Measurements from ENCODE around the gene LEMD1.
"Not testable (repeated sequence)": the region's sequence is repeated elsewhere in the genome, so short reads cannot be mapped to it uniquely, and the experiment has no call there.

The LEMD1 gene

GRCh38 chr1:205437570-205437969 lies 15.7 kb upstream of the LEMD1 start:
- H3K4me3 ChIP-seq (replicated peaks; ENCODE audit: low read depth, low read length), result no peak overlapping the region
- no peak for DNase-seq (ENCODE audit: extremely low read depth, insufficient read length)
- H3K36me3 ChIP-seq (ENCODE audit: control insufficient read depth, insufficient read depth, low read length), result no peaks in the 10 kb centered on the region
- H3K27me3 ChIP-seq (replicated peaks; ENCODE audit: control insufficient read depth, insufficient read depth, low read length), result no peaks in the 10 kb centered on the region; the same call in 1 of the 2 replicates
- no peak for TF ChIP-seq CTCF (IDR thresholded peaks at IDR 0.05; ENCODE audit: insufficient read depth, low read length, poor library complexity, severe bottlenecking)

GRCh38 chr1:205436776-205437410 lies 15.0 kb upstream of the LEMD1 start:
- H3K27me3 ChIP-seq (replicated peaks; ENCODE audit: control insufficient read depth, insufficient read depth, low read length), result peaks cover 1% of the 10 kb centered on the region; the same call in 1 of the 2 replicates
- no peak for TF ChIP-seq CTCF (IDR thresholded peaks at IDR 0.05; ENCODE audit: insufficient read depth, low read length, poor library complexity, severe bottlenecking)
- no peak for DNase-seq (ENCODE audit: extremely low read depth, insufficient read length)

GRCh38 chr1:205435578-205436573 lies 14.0 kb upstream of the LEMD1 start:
- no peak for TF ChIP-seq CTCF (IDR thresholded peaks at IDR 0.05; ENCODE audit: insufficient read depth, low read length, poor library complexity, severe bottlenecking)
- DNase-seq (ENCODE audit: extremely low read depth, insufficient read length), result no peak
- Histone ChIP-seq H3K36me3 (ENCODE audit: control insufficient read depth, insufficient read depth, low read length) (no peaks in the 10 kb centered on the region), H3K27me3 (replicated peaks; ENCODE audit: control insufficient read depth, insufficient read depth, low read length) (peaks cover 1% of the 10 kb centered on the region; the same call in 1 of the 2 replicates), H3K4me3 (replicated peaks; ENCODE audit: low read depth, low read length) (no peak overlapping the region)

More at GRCh38 chr1:205436776-205437410, 15.0 kb upstream of the LEMD1 start:
- Histone ChIP-seq H3K4me3 (replicated peaks; ENCODE audit: low read depth, low read length) (no peak overlapping the region), H3K36me3 (ENCODE audit: control insufficient read depth, insufficient read depth, low read length) (no peaks in the 10 kb centered on the region)

- no peak for TF ChIP-seq CTCF (IDR thresholded peaks at IDR 0.05; ENCODE audit: insufficient read depth, low read length, poor library complexity, severe bottlenecking)
- Histone ChIP-seq H3K36me3 (ENCODE audit: control insufficient read depth, insufficient read depth, low read length) (no peaks in the 10 kb centered on the region), H3K4me3 (replicated peaks; ENCODE audit: low read depth, low read length) (no peak overlapping the region), H3K27me3 (replicated peaks; ENCODE audit: control insufficient read depth, insufficient read depth, low read length) (peaks cover 1% of the 10 kb centered on the region; the same call in 1 of the 2 replicates)
- DNase-seq (ENCODE audit: extremely low read depth, insufficient read length), result no peak
These were observed 12.9 kb upstream of the LEMD1 start for GRCh38 chr1:205434738-205435137.

GRCh38 chr1:205432692-205433091 lies 10.8 kb upstream of the LEMD1 start:
- not testable (repeated sequence) for H3K4me3 ChIP-seq (replicated peaks; ENCODE audit: low read depth, low read length); H3K36me3 ChIP-seq (ENCODE audit: control insufficient read depth, insufficient read depth, low read length); H3K27me3 ChIP-seq (replicated peaks; ENCODE audit: control insufficient read depth, insufficient read depth, low read length); DNase-seq (ENCODE audit: extremely low read depth, insufficient read length)

- H3K27me3 ChIP-seq (replicated peaks; ENCODE audit: control insufficient read depth, insufficient read depth, low read length), result peaks cover 1% of the 10 kb centered on the region; the same call in 1 of the 2 replicates
- DNase-seq (ENCODE audit: extremely low read depth, insufficient read length), result no peak
- no peaks in the 10 kb centered on the region for H3K36me3 ChIP-seq (ENCODE audit: control insufficient read depth, insufficient read depth, low read length)
- H3K4me3 ChIP-seq (replicated peaks; ENCODE audit: low read depth, low read length), result no peak overlapping the region
- no peak for TF ChIP-seq CTCF (IDR thresholded peaks at IDR 0.05; ENCODE audit: insufficient read depth, low read length, poor library complexity, severe bottlenecking)
These were observed 10.3 kb upstream of the LEMD1 start for GRCh38 chr1:205432116-205432515.
